GM12891 (cell line): ENCODE results near the gene LAMC2.
"Not testable (repeated sequence)": the region's sequence is repeated elsewhere in the genome, so short reads cannot be mapped to it uniquely, and the experiment has no call there.

Experiments used
- DNase-seq: peaks from one replicate; pipeline ENCODE4 v3.0.0; 2011; ENCODE audit warnings: low spot score; ENCODE audit not compliant: insufficient read length
- FAIRE-seq: peaks from 2 replicates; lab custom pipeline; 2011; peaks lifted over from hg19 to GRCh38; lab: Jason Lieb, UNC
- PAX5 ChIP-seq: IDR thresholded peaks from 2 replicates; pipeline ENCODE4 v1.6.1; 2011; ENCODE audit warnings: low read length, moderate library complexity, mild to moderate bottlenecking; ENCODE audit not compliant: insufficient read depth, severe bottlenecking
- POLR2A ChIP-seq: IDR thresholded peaks from 2 replicates; pipeline ENCODE4 v1.6.1; 2011; ENCODE audit warnings: low read depth, low read length, control low read depth
- POLR2AphosphoS5 ChIP-seq: IDR thresholded peaks from 2 replicates; pipeline ENCODE4 v1.6.1; 2011; ENCODE audit warnings: low read depth, low read length, control low read depth
- POU2F2 ChIP-seq: IDR thresholded peaks from 2 replicates; pipeline ENCODE4 v1.6.1; 2011; ENCODE audit warnings: low read depth, mild to moderate bottlenecking, control low read depth, low read length, moderate library complexity
- SPI1 ChIP-seq: IDR thresholded peaks from 2 replicates; pipeline ENCODE4 v1.6.1; 2011; ENCODE audit warnings: low read depth, low read length, control low read depth
- TAF1 ChIP-seq: IDR thresholded peaks from 2 replicates; pipeline ENCODE4 v1.6.1; 2011; ENCODE audit warnings: low read depth, low read length, control low read depth

Gene LAMC2

GRCh38 chr1:183234660-183235476 is 48.8 kb downstream of the LAMC2 start:
- TF ChIP-seq PAX5 (no peak), POLR2AphosphoS5 (no peak), SPI1 (no peak), POLR2A (no peak), TAF1 (no peak), POU2F2 (no peak)
- FAIRE-seq (no peak), DNase-seq (no peak)

GRCh38 chr1:183235503-183235902 is 49.4 kb downstream of the LAMC2 start:
- no peak for FAIRE-seq
- DNase-seq, result no peak
- TF ChIP-seq PAX5, result no peak
- no peak for TF ChIP-seq POLR2AphosphoS5
- TF ChIP-seq TAF1, result no peak
- TF ChIP-seq SPI1, result no peak
- no peak for TF ChIP-seq POU2F2
- no peak for TF ChIP-seq POLR2A

GRCh38 chr1:183236158-183236725 is 50.2 kb downstream of the LAMC2 start:
- FAIRE-seq (no peak), DNase-seq (no peak)
- TF ChIP-seq POLR2A (no peak), POU2F2 (no peak), POLR2AphosphoS5 (no peak), TAF1 (no peak), SPI1 (no peak), PAX5 (no peak)

- no peak for TF ChIP-seq POLR2AphosphoS5
- no peak for TF ChIP-seq PAX5
- no peak for TF ChIP-seq POU2F2
- TF ChIP-seq SPI1, result no peak
- no peak for TF ChIP-seq TAF1
- no peak for TF ChIP-seq POLR2A
- DNase-seq (no peak), FAIRE-seq (no peak)
Observed at GRCh38 chr1:183237046-183237445, 51.0 kb downstream of the LAMC2 start.

GRCh38 chr1:183238071-183238470 is 52.0 kb downstream of the LAMC2 start:
- DNase-seq (no peak), FAIRE-seq (no peak)
- TF ChIP-seq POLR2AphosphoS5 (no peak), POLR2A (no peak), SPI1 (no peak), POU2F2 (no peak), TAF1 (no peak), PAX5 (no peak)

GRCh38 chr1:183239220-183239742 is 53.2 kb downstream of the LAMC2 start:
- FAIRE-seq, result no peak
- no peak for DNase-seq

GRCh38 chr1:183239793-183240525 is 53.9 kb downstream of the LAMC2 start:
- TF ChIP-seq PAX5, result no peak
- DNase-seq, result no peak
- no peak for FAIRE-seq

More at GRCh38 chr1:183239220-183239742, 53.2 kb downstream of the LAMC2 start:
- TF ChIP-seq PAX5, result no peak
- TF ChIP-seq TAF1, result no peak
- no peak for TF ChIP-seq POLR2AphosphoS5
- TF ChIP-seq SPI1, result no peak
- TF ChIP-seq POU2F2, result no peak
- TF ChIP-seq POLR2A, result no peak

GRCh38 chr1:183240526-183240825 is 54.4 kb downstream of the LAMC2 start:
- TF ChIP-seq POLR2AphosphoS5 (no peak), SPI1 (no peak), PAX5 (no peak), POU2F2 (no peak), POLR2A (no peak), TAF1 (no peak)
- no peak for DNase-seq
- no peak for FAIRE-seq

- not testable (repeated sequence) for DNase-seq, FAIRE-seq
Observed at GRCh38 chr1:183240853-183241252, 54.8 kb downstream of the LAMC2 start.
